GM20431 (cell line): ENCODE data around the gene CDC42EP1.
"Not testable (repeated sequence)": the region's sequence is repeated elsewhere in the genome, so short reads cannot be mapped to it uniquely, and the experiment has no call there.

ENCODE experiments used
- in situ Hi-C: fragments of 300-500 bp; cut with MseI, MboI; formaldehyde crosslinking; loops from one replicate; pipeline ENCODE4 v1.15.0; 2020; ENCODE audit warnings: low sequenced_read_pairs; ENCODE audit not compliant: unreplicated experiment

CDC42EP1 gene

GRCh38 chr22:37559901-37560607 is at the start of gene CDC42EP1:
Gene CDC42EP1, plus strand, starts transcription at chr22:37560480. Its CDS starts 5,870 bp downstream, at chr22:37566350.
- in situ Hi-C loops: no loop called here

- in situ Hi-C loops: no loop called here
These were observed 48.7 kb upstream of the CDC42EP1 start for GRCh38 chr22:37511395-37512104.

GRCh38 chr22:37514526-37515051 is 45.7 kb upstream of the CDC42EP1 start:
- in situ Hi-C loops: no loop called here

GRCh38 chr22:37515901-37516300 is 44.4 kb upstream of the CDC42EP1 start:
- in situ Hi-C loops: no loop called here

GRCh38 chr22:37516456-37516855 is 43.8 kb upstream of the CDC42EP1 start:
- in situ Hi-C loops: no loop called here

- in situ Hi-C loops: no loop called here
These were observed 42.3 kb upstream of the CDC42EP1 start for GRCh38 chr22:37517826-37518450.

- in situ Hi-C loops: no loop called here
These were observed 41.6 kb upstream of the CDC42EP1 start for GRCh38 chr22:37518509-37519267.

GRCh38 chr22:37519268-37520195 is 40.7 kb upstream of the CDC42EP1 start, which contains the start of gene CARD10:
Gene CARD10, minus strand, starts transcription at chr22:37519415. Its CDS starts 215 bp downstream, at chr22:37519200.
- in situ Hi-C loops: no loop called here

GRCh38 chr22:37520776-37521191 is 39.5 kb upstream of the CDC42EP1 start:
- in situ Hi-C loops: no loop called here

- in situ Hi-C loops: no loop called here
These were observed 39.0 kb upstream of the CDC42EP1 start for GRCh38 chr22:37521236-37521739.

- in situ Hi-C loops: no loop called here
These were observed 37.8 kb upstream of the CDC42EP1 start for GRCh38 chr22:37522482-37522881.

- in situ Hi-C loops: no loop called here
These were observed 35.1 kb upstream of the CDC42EP1 start for GRCh38 chr22:37525073-37525745.

- in situ Hi-C loops: no loop called here
These were observed 34.4 kb upstream of the CDC42EP1 start for GRCh38 chr22:37525746-37526350.

GRCh38 chr22:37526376-37526775 is 33.9 kb upstream of the CDC42EP1 start:
- in situ Hi-C loops: no loop called here

- in situ Hi-C loops: not testable (repeated sequence)
These were observed 33.1 kb upstream of the CDC42EP1 start for GRCh38 chr22:37527081-37527752.

- in situ Hi-C loops: not testable (repeated sequence)
These were observed 32.3 kb upstream of the CDC42EP1 start for GRCh38 chr22:37527952-37528351.

- in situ Hi-C loops: no loop called here
These were observed 30.5 kb upstream of the CDC42EP1 start for GRCh38 chr22:37529652-37530345.
